H9 (cell line): ENCODE measurements around the gene TMEM51. TPM values are rescaled to one million over a fixed set of nuclear protein-coding genes. Genes with fewer than 3 reads are reported as not detected.
A peak's percentile ranks its signal among the peaks of the same experiment; 100 is the strongest.

Experiments used
- DNase-seq: peaks from one replicate; pipeline ENCODE4 v3.0.0-alpha.2; 2017
- H2AFZ ChIP-seq: one replicate; pipeline ENCODE4 v1.6.1; 2013; ENCODE audit warnings: mild to moderate bottlenecking, low read length, control low read depth, moderate library complexity
- H2AK5ac ChIP-seq: 2 replicates; pipeline ENCODE4 v1.6.1; 2013; ENCODE audit warnings: low read length, control low read depth, mixed read lengths; ENCODE audit not compliant: insufficient read length
- H2BK120ac ChIP-seq: one replicate; pipeline ENCODE4 v1.6.1; 2013; ENCODE audit warnings: low read depth, mild to moderate bottlenecking, low read length, control low read depth, inconsistent platforms; ENCODE audit not compliant: poor library complexity, severe bottlenecking
- H2BK12ac ChIP-seq: 2 replicates; pipeline ENCODE4 v1.6.1; 2013; ENCODE audit warnings: low read length, control low read depth, mixed read lengths, low read depth; ENCODE audit not compliant: insufficient read length
- H2BK15ac ChIP-seq: 2 replicates; pipeline ENCODE4 v1.6.1; 2013; ENCODE audit warnings: low read depth, low read length, control low read depth
- H2BK20ac ChIP-seq: one replicate; pipeline ENCODE4 v1.6.1; 2013; ENCODE audit warnings: low read depth, mild to moderate bottlenecking, low read length, control low read depth, inconsistent platforms; ENCODE audit not compliant: poor library complexity, severe bottlenecking
- H2BK5ac ChIP-seq: 2 replicates; pipeline ENCODE4 v1.6.1; 2013; ENCODE audit warnings: low read length, control low read depth, mixed read lengths; ENCODE audit not compliant: insufficient read length
- H3K14ac ChIP-seq: 2 replicates; pipeline ENCODE4 v1.6.1; 2013; ENCODE audit warnings: low read length, control low read depth; ENCODE audit not compliant: insufficient read depth
- H3K18ac ChIP-seq: 2 replicates; pipeline ENCODE4 v1.6.1; 2013; ENCODE audit warnings: low read depth, mild to moderate bottlenecking, mixed read lengths, low read length, control low read depth; ENCODE audit not compliant: insufficient read length
- H3K23ac ChIP-seq: 2 replicates; pipeline ENCODE4 v1.6.1; 2013; ENCODE audit warnings: low read length, control low read depth, mixed read lengths, low read depth; ENCODE audit not compliant: insufficient read length
- H3K23me2 ChIP-seq: 2 replicates; pipeline ENCODE4 v1.6.1; 2013; ENCODE audit warnings: low read depth, mild to moderate bottlenecking, mixed read lengths, low read length, control low read depth; ENCODE audit not compliant: insufficient read length, poor library complexity, severe bottlenecking
- H3K27ac ChIP-seq: 2 replicates; pipeline ENCODE4 v1.5.1; 2013; ENCODE audit warnings: low read length, control low read depth, mixed read lengths, low read depth; ENCODE audit not compliant: insufficient read length
- H3K27me3 ChIP-seq: 2 replicates; pipeline ENCODE4 v1.6.1; 2013; ENCODE audit warnings: low read length, control low read depth, inconsistent platforms; ENCODE audit not compliant: insufficient read depth
- H3K4ac ChIP-seq: 2 replicates; pipeline ENCODE4 v1.6.1; 2013; ENCODE audit warnings: low read depth, mild to moderate bottlenecking, control low read depth, inconsistent platforms, low read length, moderate library complexity
- H3K4me1 ChIP-seq: 2 replicates; pipeline ENCODE4 v1.6.1; 2013; ENCODE audit warnings: low read length, control low read depth, inconsistent platforms; ENCODE audit not compliant: insufficient read depth
- H3K4me2 ChIP-seq: 2 replicates; pipeline ENCODE4 v1.6.1; 2013; ENCODE audit warnings: low read length, control low read depth, mixed read lengths; ENCODE audit not compliant: insufficient read length, insufficient read depth
- H3K56ac ChIP-seq: 2 replicates; pipeline ENCODE4 v1.6.1; 2013; ENCODE audit warnings: low read depth, mild to moderate bottlenecking, mixed read lengths, low read length, control low read depth; ENCODE audit not compliant: insufficient read length
- H3K79me1 ChIP-seq: 2 replicates; pipeline ENCODE4 v1.6.1; 2013; ENCODE audit warnings: low read depth, mild to moderate bottlenecking, moderate library complexity, low read length, control low read depth, inconsistent platforms; ENCODE audit not compliant: insufficient read depth, poor library complexity, severe bottlenecking
- H3K79me2 ChIP-seq: 2 replicates; pipeline ENCODE4 v1.6.1; 2013; ENCODE audit warnings: low read length, control low read depth, inconsistent platforms; ENCODE audit not compliant: insufficient read depth
- H3K9ac ChIP-seq: 2 replicates; pipeline ENCODE4 v1.6.1; 2013; ENCODE audit warnings: low read length, control low read depth, mixed read lengths; ENCODE audit not compliant: insufficient read length; ENCODE audit errors: extremely low read depth
- H3K9me3 ChIP-seq: one replicate; pipeline ENCODE4 v1.6.1; 2013; ENCODE audit warnings: low read depth, low read length, inconsistent platforms; ENCODE audit not compliant: control insufficient read depth
- H3T11ph ChIP-seq: one replicate; pipeline ENCODE4 v1.6.1; 2013; ENCODE audit warnings: mild to moderate bottlenecking, low read length, control low read depth, inconsistent platforms
- H4K20me1 ChIP-seq: one replicate; pipeline ENCODE4 v1.6.1; 2013; ENCODE audit not compliant: control insufficient read depth, insufficient read length, insufficient read depth
- H4K5ac ChIP-seq: 2 replicates; pipeline ENCODE4 v1.6.1; 2013; ENCODE audit warnings: low read depth, mild to moderate bottlenecking, mixed read lengths, low read length, control low read depth; ENCODE audit not compliant: insufficient read length
- H4K8ac ChIP-seq: replicated peaks from 2 replicates; pipeline ENCODE4 v1.6.1; 2013; ENCODE audit warnings: low read length, control low read depth, mixed read lengths, low read depth; ENCODE audit not compliant: insufficient read length
- H4K91ac ChIP-seq: 2 replicates; pipeline ENCODE4 v1.6.1; 2013; ENCODE audit warnings: low read depth, mild to moderate bottlenecking, moderate library complexity, mixed read lengths, low read length, control low read depth; ENCODE audit not compliant: insufficient read length
- H3K27ac Mint-ChIP-seq, 3 experiments: 2 replicates in 2 of 3; 3 replicates in 1 of 3; pipeline ENCODE4 v1.8.0; 2020 to 2021; ENCODE audit warnings: mixed read lengths in 3 of 3, mild to moderate bottlenecking in 1 of 3, moderate library complexity in 1 of 3
- H3K27me3 Mint-ChIP-seq: 2 replicates; pipeline ENCODE4 v1.8.0; 2021; ENCODE audit warnings: low read depth, mild to moderate bottlenecking, moderate library complexity, mixed read lengths
- H3K36me3 Mint-ChIP-seq, 3 experiments: 2 replicates in 2 of 3; 3 replicates in 1 of 3; pipeline ENCODE4 v1.8.0; 2020 to 2021; ENCODE audit warnings: low read depth in 3 of 3, mixed read lengths in 3 of 3; ENCODE audit not compliant: insufficient read depth in 1 of 3
- H3K4me1 Mint-ChIP-seq, 2 experiments: 2 replicates each; pipeline ENCODE4 v1.8.0; 2020; ENCODE audit warnings: mixed read lengths in 2 of 2
- H3K4me3 Mint-ChIP-seq, 2 experiments: 2 replicates in 1 of 2; 3 replicates in 1 of 2; pipeline ENCODE4 v1.8.0; 2020 to 2021; ENCODE audit warnings: mild to moderate bottlenecking in 2 of 2, mixed read lengths in 2 of 2, moderate library complexity in 1 of 2
- H3K9me3 Mint-ChIP-seq, 2 experiments: 2 replicates in 1 of 2; 3 replicates in 1 of 2; pipeline ENCODE4 v1.8.0; 2020; ENCODE audit warnings: mild to moderate bottlenecking in 2 of 2, mixed read lengths in 2 of 2, moderate library complexity in 1 of 2
- CTCF ChIP-seq: fragments of 200-600 bp; sonication (generic); conservative IDR thresholded peaks from 3 replicates; pipeline ENCODE4 v1.8.0; 2021; ENCODE audit warnings: antibody characterized with exemption, mild to moderate bottlenecking
- WGBS: extraction: QIAGEN DNeasy Blood & Tissue Kit; methylation state at CpG from one replicate; pipeline ENCODE4 v1.1.7; 2013; ENCODE audit warnings: missing lambda C conversion rate, low lambda C conversion rate, mixed read lengths; ENCODE audit not compliant: insufficient read length; ENCODE audit errors: extremely low coverage; 5-methylcytosine and 5-hydroxymethylcytosine counted together
- total RNA-seq: library from RNA; stranded (reverse); gene quantifications from 2 replicates; pipeline ENCODE4 v1.2.1, GENCODE V29; 2021

The TMEM51 gene
- total RNA-seq, 1 experiment from 2014 or later, result 4.6 TPM

DNA sequence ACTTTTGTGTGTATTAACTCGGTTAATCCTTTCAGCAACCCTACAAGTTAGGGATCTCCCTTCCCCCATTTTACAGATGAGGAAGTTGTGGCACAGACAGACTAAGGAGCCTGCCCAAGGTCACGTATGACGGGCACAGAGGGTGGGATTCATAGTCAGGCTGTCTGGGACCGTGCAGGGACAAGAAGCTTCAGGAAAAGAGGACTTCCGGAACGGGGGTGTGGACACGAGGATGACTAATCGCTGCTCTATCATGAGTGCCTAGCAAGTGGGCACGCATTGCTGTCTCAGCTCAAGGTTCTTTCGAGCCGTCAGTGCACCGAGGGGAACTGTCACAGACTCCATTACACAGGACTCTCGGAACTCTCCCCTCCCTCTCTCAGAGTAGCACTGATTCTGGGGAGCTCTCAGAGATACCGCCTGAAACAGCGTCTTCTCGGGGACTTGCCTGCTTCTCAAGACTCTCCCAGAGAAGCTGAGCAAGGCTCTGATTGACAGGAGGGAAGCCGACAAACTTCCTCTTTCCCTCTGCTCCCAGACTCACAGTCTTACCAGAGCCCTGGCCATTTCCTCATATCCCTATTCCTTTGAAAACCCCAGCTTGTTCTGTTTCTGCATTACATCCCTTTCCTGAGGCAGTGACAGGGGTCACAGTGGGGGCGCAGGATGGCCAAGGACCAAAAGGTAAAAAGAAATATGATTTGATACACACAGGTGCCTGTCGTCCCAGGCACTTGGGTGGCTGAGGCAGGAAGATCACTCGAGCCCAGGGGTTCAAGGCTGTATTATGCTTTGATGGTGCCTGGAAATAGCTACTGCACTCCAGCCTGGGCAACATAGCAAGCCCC, 107.8 kb downstream of the TMEM51 start:
- no peak overlapping the region for H3K56ac ChIP-seq
- no peaks in the 10 kb centered on the region for H3K23me2 ChIP-seq
- no peak overlapping the region for H3K23ac ChIP-seq
- H3K9ac ChIP-seq, result no peak overlapping the region
- H3K79me1 ChIP-seq, result no peaks in the 10 kb centered on the region
- H2AK5ac ChIP-seq, result no peak overlapping the region
- no peak for DNase-seq
- H3K79me2 ChIP-seq, result no peaks in the 10 kb centered on the region
- no peaks in the 10 kb centered on the region for H3K4me1 ChIP-seq
- no peak for TF ChIP-seq CTCF
- H2BK120ac ChIP-seq, result no peak overlapping the region
- H3K9me3 ChIP-seq, result no peaks in the 10 kb centered on the region
- no peak overlapping the region for H4K91ac ChIP-seq
- no peak overlapping the region for H3K27ac ChIP-seq
- H2BK15ac ChIP-seq, result no peak overlapping the region
- Mint-ChIP-seq H3K27me3 (peaks cover 11% of the 10 kb centered on the region), H3K27ac (peak overlapping the region in 2 of 3 experiments; percentile 25 to 74; a peak in 3 of 7 replicates), H3K9me3 (0 out of 5 replicates have a peak, but pooled peaks cover 0 to 2% of the 10 kb centered on the region in 2 experiments), H3K4me1 (peaks cover 14 to 18% of the 10 kb centered on the region in 2 experiments), H3K36me3 (no peaks in the 10 kb centered on the region), H3K4me3 (no peak overlapping the region)
- no peaks in the 10 kb centered on the region for H4K20me1 ChIP-seq
- no peak overlapping the region for H3T11ph ChIP-seq
- no peak overlapping the region for H3K14ac ChIP-seq
- H4K8ac ChIP-seq, result no peak overlapping the region
- no CpG with 5 or more reads among the region's 20 CpGs for WGBS
- no peak overlapping the region for H3K18ac ChIP-seq
- H3K4ac ChIP-seq, result no peak overlapping the region
- H2BK12ac ChIP-seq, result no peak overlapping the region
- no peaks in the 10 kb centered on the region for H3K27me3 ChIP-seq
- no peak overlapping the region for H3K4me2 ChIP-seq
- no peak overlapping the region for H4K5ac ChIP-seq
- H2BK5ac ChIP-seq, result no peak overlapping the region
- no peak overlapping the region for H2AFZ ChIP-seq
- H2BK20ac ChIP-seq, result no peak overlapping the region
